IMR-90 (cell line): ENCODE results near the gene PLD1. TPM values are rescaled to one million over a fixed set of nuclear protein-coding genes. Genes with fewer than 3 reads are reported as not detected.

Experiments used
- ATAC-seq: fragments of 200-7000 bp; cut with Tn5 transposase; 2 replicates; pipeline ENCODE4 v1.9.1; 2020; ENCODE audit warnings: low read depth, mild to moderate bottlenecking, moderate library complexity
- BruUV-seq: library from RNA; stranded (reverse); fragments of 400-500 nt; replicated peaks from 2 replicates; lab custom pipeline; 2021; lab: Mats Ljungman, UMichigan
- CTCF ChIA-PET: fragments of 300-600 bp; formaldehyde crosslinking; extraction: SDS; loops from one replicate; lab custom pipeline; 2021; ENCODE audit warnings: antibody characterized with exemption; lab: Yijun Ruan, JAX
- POLR2A ChIA-PET: fragments of 300-600 bp; sonication (Branson Sonifier 250); formaldehyde crosslinking; loops from one replicate; lab custom pipeline; 2022; ENCODE audit warnings: antibody characterized with exemption; ENCODE audit not compliant: unreplicated experiment; lab: Charles Lee
- DNase-seq: peaks from one replicate; pipeline ENCODE4 v3.0.0; 2013
- H2AFZ ChIP-seq: replicated peaks from 2 replicates; pipeline ENCODE3; 2013; ENCODE audit warnings: low read length, mild to moderate bottlenecking; ENCODE audit not compliant: poor library complexity
- H2AK5ac ChIP-seq: 2 replicates; pipeline ENCODE4 v1.6.1; 2013; ENCODE audit warnings: low read depth, low read length, inconsistent platforms
- H2AK9ac ChIP-seq: replicated peaks from 2 replicates; pipeline ENCODE3; 2013; ENCODE audit warnings: mild to moderate bottlenecking, low read depth, low read length, moderate library complexity; ENCODE audit not compliant: poor library complexity
- H2BK120ac ChIP-seq: 2 replicates; pipeline ENCODE4 v1.6.1; 2013; ENCODE audit warnings: low read depth, low read length, inconsistent platforms
- H2BK15ac ChIP-seq: 3 replicates; pipeline ENCODE4 v1.6.1; 2013; ENCODE audit warnings: low read depth, low read length, inconsistent platforms
- H2BK20ac ChIP-seq: 2 replicates; pipeline ENCODE4 v1.6.1; 2013; ENCODE audit warnings: low read depth, mild to moderate bottlenecking, inconsistent platforms, low read length, moderate library complexity
- H2BK5ac ChIP-seq: 2 replicates; pipeline ENCODE4 v1.6.1; 2013; ENCODE audit warnings: mild to moderate bottlenecking, low read depth, low read length, inconsistent platforms; ENCODE audit not compliant: poor library complexity, severe bottlenecking
- H3K14ac ChIP-seq: replicated peaks from 2 replicates; pipeline ENCODE4 v1.6.1; 2013; ENCODE audit warnings: low read depth, low read length, inconsistent platforms
- H3K18ac ChIP-seq: 2 replicates; pipeline ENCODE4 v1.6.1; 2013; ENCODE audit warnings: low read depth, low read length, control low read depth
- H3K23ac ChIP-seq: 2 replicates; pipeline ENCODE4 v1.6.1; 2013; ENCODE audit warnings: low read depth, low read length, inconsistent platforms
- H3K27ac ChIP-seq: 2 replicates; pipeline ENCODE4 v1.5.1; 2013; ENCODE audit warnings: mild to moderate bottlenecking, control low read depth, low read length; ENCODE audit not compliant: insufficient read depth
- H3K27me3 ChIP-seq: 2 replicates; pipeline ENCODE4 v1.6.1; 2013; ENCODE audit warnings: low read length; ENCODE audit not compliant: control insufficient read depth, insufficient read depth
- H3K36me3 ChIP-seq: 2 replicates; pipeline ENCODE4 v1.6.1; 2013; ENCODE audit warnings: low read length, mixed read lengths; ENCODE audit not compliant: control insufficient read depth, insufficient read depth
- H3K4ac ChIP-seq: 2 replicates; pipeline ENCODE4 v1.6.1; 2013; ENCODE audit warnings: low read depth, low read length, inconsistent platforms
- H3K4me1 ChIP-seq: 2 replicates; pipeline ENCODE4 v1.6.1; 2013; ENCODE audit warnings: low read length, mixed read lengths; ENCODE audit not compliant: control insufficient read depth, insufficient read depth
- H3K4me2 ChIP-seq: 2 replicates; pipeline ENCODE4 v1.6.1; 2013; ENCODE audit warnings: low read depth, mild to moderate bottlenecking, control low read depth, low read length, moderate library complexity
- H3K4me3 ChIP-seq: 2 replicates; pipeline ENCODE4 v1.5.1; 2013; ENCODE audit warnings: low read depth, mild to moderate bottlenecking, control low read depth, low read length, moderate library complexity; ENCODE audit not compliant: insufficient read depth
- H3K56ac ChIP-seq: 2 replicates; pipeline ENCODE4 v1.6.1; 2013; ENCODE audit warnings: low read length, inconsistent platforms; ENCODE audit not compliant: insufficient read depth; ENCODE audit errors: extremely low read depth
- H3K79me1 ChIP-seq, 2 experiments: 2 replicates each; pipeline ENCODE4 v1.6.1; 2013; ENCODE audit warnings: low read length in 2 of 2, inconsistent platforms in 1 of 2, low read depth in 1 of 2
- H3K9ac ChIP-seq: 2 replicates; pipeline ENCODE4 v1.6.1; 2013; ENCODE audit warnings: low read depth, low read length, control low read depth
- H3K9me1 ChIP-seq: 2 replicates; pipeline ENCODE4 v1.6.1; 2013; ENCODE audit warnings: low read length, inconsistent platforms; ENCODE audit not compliant: insufficient read depth
- H3K9me3 ChIP-seq: 2 replicates; pipeline ENCODE4 v1.6.1; 2013; ENCODE audit warnings: low read length; ENCODE audit not compliant: control insufficient read depth, insufficient read depth
- H4K20me1 ChIP-seq: 2 replicates; pipeline ENCODE4 v1.6.1; 2013; ENCODE audit warnings: low read length, inconsistent platforms; ENCODE audit not compliant: insufficient read depth
- H4K5ac ChIP-seq: 2 replicates; pipeline ENCODE4 v1.6.1; 2013; ENCODE audit warnings: mild to moderate bottlenecking, low read depth, low read length, control low read depth
- H4K8ac ChIP-seq, 2 experiments: 2 replicates each; pipeline ENCODE4 v1.6.1; 2013; ENCODE audit warnings: low read depth in 2 of 2, low read length in 2 of 2, control low read depth in 1 of 2, inconsistent platforms in 1 of 2
- H4K91ac ChIP-seq: 2 replicates; pipeline ENCODE4 v1.6.1; 2013; ENCODE audit warnings: low read depth, low read length, inconsistent platforms; ENCODE audit not compliant: insufficient read depth
- BHLHE40 ChIP-seq: fragments of 150-350 bp; IDR thresholded peaks from 2 replicates; pipeline ENCODE4 v1.6.1; 2016; ENCODE audit warnings: mild to moderate bottlenecking, low read depth, low read length
- CEBPB ChIP-seq: IDR thresholded peaks from 2 replicates; pipeline ENCODE4 v1.6.1; 2012; ENCODE audit warnings: low read depth, low read length, improper control_type of control experiment
- CHD1 ChIP-seq: IDR thresholded peaks from 2 replicates; pipeline ENCODE4 v1.6.1; 2012; ENCODE audit warnings: low read depth, low read length, improper control_type of control experiment
- CTCF ChIP-seq: conservative IDR thresholded peaks from 2 replicates; pipeline ENCODE4 v1.5.1; 2012; ENCODE audit warnings: mild to moderate bottlenecking, low read depth, low read length, improper control_type of control experiment
- ELK1 ChIP-seq: fragments of 150-350 bp; IDR thresholded peaks from 2 replicates; pipeline ENCODE4 v1.6.1; 2016; ENCODE audit warnings: low read depth, mild to moderate bottlenecking, low read length, moderate library complexity, borderline replicate concordance
- MAFK ChIP-seq: IDR thresholded peaks from 2 replicates; pipeline ENCODE4 v1.6.1; 2012; ENCODE audit warnings: low read depth, low read length, improper control_type of control experiment
- NFE2L2 ChIP-seq: fragments of 150-350 bp; IDR thresholded peaks from 2 replicates; pipeline ENCODE4 v1.6.1; 2016; ENCODE audit warnings: low read depth, mild to moderate bottlenecking, low read length
- RCOR1 ChIP-seq: IDR thresholded peaks from 2 replicates; pipeline ENCODE4 v1.6.1; 2012; ENCODE audit warnings: mild to moderate bottlenecking, low read length, improper control_type of control experiment; ENCODE audit not compliant: insufficient replicate concordance
- RFX5 ChIP-seq: IDR thresholded peaks from 2 replicates; pipeline ENCODE4 v1.8.0; 2012; ENCODE audit warnings: low read depth, mild to moderate bottlenecking, low read length, moderate library complexity
- SMC3 ChIP-seq: fragments of 150-350 bp; IDR thresholded peaks from 2 replicates; pipeline ENCODE4 v1.6.1; 2016; ENCODE audit warnings: low read depth, mild to moderate bottlenecking, antibody characterized with exemption, low read length, moderate library complexity
- USF2 ChIP-seq: fragments of 150-350 bp; IDR thresholded peaks from 2 replicates; pipeline ENCODE4 v1.6.1; 2017; ENCODE audit warnings: mild to moderate bottlenecking, antibody characterized with exemption, low read length, low read depth
- WGBS, 2 experiments: methylation state at CpG; one replicate each; pipeline versions ENCODE4 v1.1.5 to v1.1.7; 2013; ENCODE audit warnings: missing lambda C conversion rate in 2 of 2; ENCODE audit not compliant: insufficient read length in 1 of 2; ENCODE audit errors: extremely low coverage in 2 of 2; 5-methylcytosine and 5-hydroxymethylcytosine counted together
- dilution Hi-C: fragments of 300-500 bp; cut with HindIII; formaldehyde crosslinking; loops from one replicate; pipeline ENCODE4 v1.14.3; 2018; ENCODE audit warnings: low sequenced_read_pairs; ENCODE audit not compliant: unreplicated experiment
- in situ Hi-C: fragments of 300-500 bp; cut with MboI; formaldehyde crosslinking; loops from 3 replicates; pipeline ENCODE4 v1.14.3; 2019; ENCODE audit warnings: low sequenced_read_pairs, inconsistent platforms, mixed read lengths
- intact Hi-C: fragments of 100-400 bp; cut with micrococcal nuclease; formaldehyde crosslinking; loops from 2 replicates; pipeline ENCODE4 v1.10.0; 2022
- polyA plus RNA-seq, 3 experiments: library from polyadenylated mRNA; depleted of rRNA; stranded (reverse); fragments of >200 nt; gene quantifications; 2 replicates each; pipeline ENCODE4 v1.2.3, GENCODE V29; 2012; ENCODE audit warnings: low replicate concordance in 1 of 3
- total RNA-seq: library from RNA; depleted of rRNA; stranded (reverse); fragments of >200 nt; gene quantifications from 2 replicates; pipeline ENCODE4 v1.2.3, GENCODE V29; 2012

The PLD1 gene
- total and polyA plus RNA-seq, 2 of the 4 experiments (the other 2 are of a cell fraction) = 3.3 to 9.7 TPM

GRCh38 chr3:171745577-171746319 is 64.5 kb downstream of the PLD1 start:
- Histone ChIP-seq H3K9ac (no peak overlapping the region), H2AFZ (no peak overlapping the region), H3K4me1 (0 out of 2 replicates have a peak, but pooled peaks cover 1% of the 10 kb centered on the region), H3K23ac (no peak overlapping the region), H4K5ac (no peak overlapping the region), H4K20me1 (0 out of 2 replicates have a peak, but pooled peaks cover 2% of the 10 kb centered on the region), H3K56ac (no peak overlapping the region), H4K8ac (no peak overlapping the region), H3K27me3 (no peaks in the 10 kb centered on the region), H2BK20ac (no peak overlapping the region), H4K91ac (no peak overlapping the region), H3K14ac (no peak overlapping the region), H2BK5ac (no peak overlapping the region), H3K18ac (no peak overlapping the region), H3K27ac (no peak overlapping the region), H3K79me1 (no peaks in the 10 kb centered on the region), H3K4me3 (no peak overlapping the region), H3K36me3 (peaks cover 3% of the 10 kb centered on the region; the same call in 1 of the 2 replicates), H2BK120ac (no peak overlapping the region), H3K9me3 (peaks cover 2% of the 10 kb centered on the region; the same call in 1 of the 2 replicates), H3K4ac (no peak overlapping the region), H2AK5ac (no peak overlapping the region), H3K4me2 (no peak overlapping the region), H3K9me1 (no peaks in the 10 kb centered on the region), H2AK9ac (no peak overlapping the region), H2BK15ac (no peak overlapping the region)
- DNase-seq (no peak), ATAC-seq (no peak)
- dilution Hi-C loops = no loop called here
- TF ChIP-seq CTCF (no peak), MAFK (no peak), BHLHE40 (no peak), NFE2L2 (no peak), ELK1 (no peak), RFX5 (no peak), CEBPB (no peak), CHD1 (no peak), USF2 (no peak), RCOR1 (no peak), SMC3 (no peak)
- intact Hi-C loops = no loop called here
- BruUV-seq = no TSS peak
- CTCF ChIA-PET = no interaction called here
- in situ Hi-C loops = no loop called here
- 96% methylated on average over 20 of the region's 40 CpGs; no CpG with 5 or more reads in 1 of the 2 experiments for WGBS, 2 experiments
- POLR2A ChIA-PET = no interaction called here
